Measurements from ENCODE around the gene EXD3.
A peak's percentile ranks its signal among the peaks of the same experiment; 100 is the strongest.

The EXD3 gene

GRCh38 chr9:137301081-137301947, 121.6 kb downstream of the EXD3 start:
- TF ChIP-seq, protein P1, sequence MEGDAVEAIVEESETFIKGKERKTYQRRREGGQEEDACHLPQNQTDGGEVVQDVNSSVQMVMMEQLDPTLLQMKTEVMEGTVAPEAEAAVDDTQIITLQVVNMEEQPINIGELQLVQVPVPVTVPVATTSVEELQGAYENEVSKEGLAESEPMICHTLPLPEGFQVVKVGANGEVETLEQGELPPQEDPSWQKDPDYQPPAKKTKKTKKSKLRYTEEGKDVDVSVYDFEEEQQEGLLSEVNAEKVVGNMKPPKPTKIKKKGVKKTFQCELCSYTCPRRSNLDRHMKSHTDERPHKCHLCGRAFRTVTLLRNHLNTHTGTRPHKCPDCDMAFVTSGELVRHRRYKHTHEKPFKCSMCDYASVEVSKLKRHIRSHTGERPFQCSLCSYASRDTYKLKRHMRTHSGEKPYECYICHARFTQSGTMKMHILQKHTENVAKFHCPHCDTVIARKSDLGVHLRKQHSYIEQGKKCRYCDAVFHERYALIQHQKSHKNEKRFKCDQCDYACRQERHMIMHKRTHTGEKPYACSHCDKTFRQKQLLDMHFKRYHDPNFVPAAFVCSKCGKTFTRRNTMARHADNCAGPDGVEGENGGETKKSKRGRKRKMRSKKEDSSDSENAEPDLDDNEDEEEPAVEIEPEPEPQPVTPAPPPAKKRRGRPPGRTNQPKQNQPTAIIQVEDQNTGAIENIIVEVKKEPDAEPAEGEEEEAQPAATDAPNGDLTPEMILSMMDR (conservative IDR thresholded peaks at IDR 0.05), result peak; percentile 77
- H3K27ac ChIP-seq, result peak overlapping the region; percentile 96

- H3K27ac ChIP-seq, result peak overlapping the region; percentile 96
- TF ChIP-seq, protein P1 (conservative IDR thresholded peaks at IDR 0.05), result no peak
Measured at GRCh38 chr9:137300567-137301080, 122.3 kb downstream of the EXD3 start.

- TF ChIP-seq, protein P1 (conservative IDR thresholded peaks at IDR 0.05), result no peak
- H3K27ac ChIP-seq, result peak overlapping the region; percentile 96
Measured at GRCh38 chr9:137299938-137300337, 123.0 kb downstream of the EXD3 start.

GRCh38 chr9:137299203-137299565, 123.8 kb downstream of the EXD3 start:
- TF ChIP-seq, protein P1 (conservative IDR thresholded peaks at IDR 0.05), result no peak
- peak overlapping the region; percentile 96 for H3K27ac ChIP-seq

DNA sequence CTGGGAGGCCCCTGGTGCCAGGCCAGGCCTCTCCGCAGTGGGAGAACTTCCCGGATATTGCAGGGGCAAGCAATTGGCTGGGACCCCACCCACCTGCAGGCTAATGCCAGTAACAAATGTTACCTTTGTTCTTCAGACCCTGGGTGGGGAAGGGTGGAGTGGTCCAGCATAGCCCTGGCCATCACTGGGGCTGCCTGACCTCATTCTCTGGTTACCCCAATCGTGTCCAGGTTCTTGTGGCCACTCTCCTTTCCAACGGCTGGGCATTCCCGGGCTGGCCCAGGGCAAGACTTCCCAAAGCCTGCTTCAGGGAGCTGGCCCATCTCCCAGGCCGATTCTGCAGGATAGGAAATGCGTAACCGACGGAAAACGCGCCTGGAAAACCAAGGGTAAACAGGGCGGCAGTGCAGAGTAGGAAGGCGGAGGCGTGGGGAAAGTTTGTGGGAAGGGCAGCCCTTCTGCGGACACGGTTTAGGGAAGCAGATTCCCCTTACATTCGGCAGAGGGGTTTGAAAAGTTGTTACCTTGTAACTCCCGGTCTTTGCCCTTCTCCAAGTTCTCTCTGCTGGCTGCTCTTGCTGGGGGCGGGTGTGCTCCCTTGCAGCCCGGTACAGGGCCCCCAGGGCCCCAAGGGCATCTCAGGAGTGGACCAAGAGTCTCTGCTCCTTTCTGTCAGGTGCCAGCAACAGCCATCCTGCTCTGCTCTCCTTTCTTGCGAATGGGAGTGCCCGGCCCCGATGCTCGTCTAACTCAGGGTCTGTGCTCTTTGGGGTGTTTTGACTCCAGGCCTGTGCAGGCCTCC, 124.4 kb downstream of the EXD3 start:
- TF ChIP-seq, protein P1 (conservative IDR thresholded peaks at IDR 0.05), result no peak
- peak overlapping the region; percentile 96 for H3K27ac ChIP-seq

- TF ChIP-seq, protein P1 (conservative IDR thresholded peaks at IDR 0.05), result no peak
- peak overlapping the region; percentile 96 for H3K27ac ChIP-seq
Measured at GRCh38 chr9:137297966-137298365, 125.0 kb downstream of the EXD3 start.

Data from VCaP (cell line).